DOHH2 (cell line): Measurements from ENCODE around the gene EFCAB14.

ENCODE experiments used
- H3F3A ChIP-seq: fragments of 200-600 bp; sonication (generic), shearing (Covaris generic); 2 replicates; pipeline ENCODE4 v1.6.0; 2016; ENCODE audit warnings: antibody characterized with exemption, mild to moderate bottlenecking; ENCODE audit not compliant: control insufficient read depth, insufficient read depth
- H3K27ac ChIP-seq: fragments of 200-600 bp; sonication (generic); 2 replicates; pipeline ENCODE4 v1.5.1; 2014; ENCODE audit warnings: low read depth, mild to moderate bottlenecking, low read length, moderate library complexity
- H3K27me3 ChIP-seq: fragments of 200-600 bp; sonication (generic); 2 replicates; pipeline ENCODE4 v1.6.1; 2014; ENCODE audit warnings: mild to moderate bottlenecking, low read length, mixed read lengths; ENCODE audit not compliant: control insufficient read depth
- H3K36me3 ChIP-seq: fragments of 200-600 bp; sonication (generic); 2 replicates; pipeline ENCODE4 v1.6.1; 2014; ENCODE audit warnings: mild to moderate bottlenecking, low read length, moderate library complexity, mixed read lengths; ENCODE audit not compliant: control insufficient read depth
- H3K4me1 ChIP-seq: fragments of 200-600 bp; sonication (generic); 2 replicates; pipeline ENCODE4 v1.6.1; 2014; ENCODE audit warnings: mild to moderate bottlenecking, low read length, mixed read lengths; ENCODE audit not compliant: control insufficient read depth
- H3K4me2 ChIP-seq: fragments of 200-600 bp; sonication (generic); 2 replicates; pipeline ENCODE4 v1.6.0; 2014; ENCODE audit warnings: mild to moderate bottlenecking, low read length, moderate library complexity
- H3K4me3 ChIP-seq: fragments of 200-600 bp; sonication (generic); 2 replicates; pipeline ENCODE4 v1.5.1; 2014; ENCODE audit warnings: mild to moderate bottlenecking, low read length, mixed read lengths
- H3K79me2 ChIP-seq: fragments of 200-600 bp; sonication (generic); 2 replicates; pipeline ENCODE4 v1.6.1; 2014; ENCODE audit warnings: mild to moderate bottlenecking, low read length, mixed read lengths; ENCODE audit not compliant: control insufficient read depth
- H3K9me2 ChIP-seq: fragments of 200-600 bp; sonication (generic); replicated peaks from 2 replicates; pipeline ENCODE4 v1.6.1; 2014; ENCODE audit warnings: mild to moderate bottlenecking, low read length, mixed read lengths; ENCODE audit not compliant: control insufficient read depth
- H3K9me3 ChIP-seq: fragments of 200-600 bp; sonication (generic); 2 replicates; pipeline ENCODE4 v1.6.1; 2014; ENCODE audit warnings: antibody characterized with exemption, low read length, mixed read lengths; ENCODE audit not compliant: control insufficient read depth, insufficient read depth
- H4K20me1 ChIP-seq: fragments of 200-600 bp; sonication (generic); 2 replicates; pipeline ENCODE4 v1.6.0; 2014; ENCODE audit warnings: low read depth, mild to moderate bottlenecking, antibody characterized with exemption, low read length, moderate library complexity; ENCODE audit not compliant: control insufficient read depth, insufficient read depth
- EZH2phosphoT487 ChIP-seq: fragments of 200-600 bp; sonication (generic); IDR thresholded peaks from 2 replicates; pipeline ENCODE4 v1.6.1; 2017; ENCODE audit warnings: borderline replicate concordance, mild to moderate bottlenecking, antibody characterized with exemption, low read length, moderate library complexity, mixed read lengths
- TF ChIP-seq, protein P1 (sequence below): fragments of 200-600 bp; sonication (generic); IDR thresholded peaks from one replicate; pipeline ENCODE4 v1.5.1; 2014; ENCODE audit warnings: antibody characterized with exemption, mild to moderate bottlenecking, low read depth, low read length; ENCODE audit not compliant: poor library complexity, severe bottlenecking

The EFCAB14 gene

GRCh38 chr1:46643368-46643775 is 75.5 kb downstream of the EFCAB14 start:
- no peak for TF ChIP-seq EZH2phosphoT487
- TF ChIP-seq, protein P1, sequence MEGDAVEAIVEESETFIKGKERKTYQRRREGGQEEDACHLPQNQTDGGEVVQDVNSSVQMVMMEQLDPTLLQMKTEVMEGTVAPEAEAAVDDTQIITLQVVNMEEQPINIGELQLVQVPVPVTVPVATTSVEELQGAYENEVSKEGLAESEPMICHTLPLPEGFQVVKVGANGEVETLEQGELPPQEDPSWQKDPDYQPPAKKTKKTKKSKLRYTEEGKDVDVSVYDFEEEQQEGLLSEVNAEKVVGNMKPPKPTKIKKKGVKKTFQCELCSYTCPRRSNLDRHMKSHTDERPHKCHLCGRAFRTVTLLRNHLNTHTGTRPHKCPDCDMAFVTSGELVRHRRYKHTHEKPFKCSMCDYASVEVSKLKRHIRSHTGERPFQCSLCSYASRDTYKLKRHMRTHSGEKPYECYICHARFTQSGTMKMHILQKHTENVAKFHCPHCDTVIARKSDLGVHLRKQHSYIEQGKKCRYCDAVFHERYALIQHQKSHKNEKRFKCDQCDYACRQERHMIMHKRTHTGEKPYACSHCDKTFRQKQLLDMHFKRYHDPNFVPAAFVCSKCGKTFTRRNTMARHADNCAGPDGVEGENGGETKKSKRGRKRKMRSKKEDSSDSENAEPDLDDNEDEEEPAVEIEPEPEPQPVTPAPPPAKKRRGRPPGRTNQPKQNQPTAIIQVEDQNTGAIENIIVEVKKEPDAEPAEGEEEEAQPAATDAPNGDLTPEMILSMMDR = no peak
- H3F3A ChIP-seq = no peaks in the 10 kb centered on the region
- H3K27me3 ChIP-seq = no peaks in the 10 kb centered on the region
- no peak overlapping the region for H3K4me2 ChIP-seq
- H4K20me1 ChIP-seq = no peaks in the 10 kb centered on the region
- no peaks in the 10 kb centered on the region for H3K4me1 ChIP-seq
- no peaks in the 10 kb centered on the region for H3K9me2 ChIP-seq
- no peak overlapping the region for H3K27ac ChIP-seq
- no peak overlapping the region for H3K4me3 ChIP-seq
- peaks cover 2% of the 10 kb centered on the region; the same call in 1 of the 2 replicates for H3K36me3 ChIP-seq
- no peaks in the 10 kb centered on the region for H3K9me3 ChIP-seq
- no peaks in the 10 kb centered on the region for H3K79me2 ChIP-seq

DNA sequence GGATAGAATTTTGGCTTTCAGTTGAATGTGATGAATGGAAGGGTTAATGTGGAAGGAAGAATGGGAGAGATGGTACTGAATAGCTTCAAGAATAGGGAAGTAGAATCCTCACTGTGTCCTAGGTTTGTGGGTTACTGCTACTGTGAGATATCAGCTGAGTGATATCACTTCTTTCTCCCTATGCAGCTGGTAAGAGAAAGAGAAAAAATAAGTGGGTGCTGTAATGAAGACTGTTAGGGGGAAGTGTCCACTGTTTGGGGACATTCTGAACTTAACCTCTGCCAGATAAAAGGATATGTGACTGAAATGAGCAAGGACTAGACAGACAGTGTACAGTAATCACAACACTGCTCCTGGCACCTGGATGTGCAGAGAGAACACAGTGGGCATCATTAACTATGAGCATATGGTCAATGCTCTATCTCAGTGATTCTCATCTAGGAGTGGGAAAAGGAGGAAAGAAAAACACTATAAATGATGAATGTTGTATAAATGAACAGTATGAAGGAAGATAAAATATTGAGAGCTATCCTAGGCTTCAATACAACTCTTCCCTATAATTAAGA is 76.7 kb downstream of the EFCAB14 start:
- Histone ChIP-seq H4K20me1 (no peaks in the 10 kb centered on the region), H3K4me1 (no peaks in the 10 kb centered on the region), H3K27me3 (no peaks in the 10 kb centered on the region), H3K9me2 (no peaks in the 10 kb centered on the region), H3K4me3 (no peak overlapping the region), H3K36me3 (peaks cover 2% of the 10 kb centered on the region; the same call in 1 of the 2 replicates), H3K27ac (no peak overlapping the region), H3K4me2 (no peak overlapping the region), H3K79me2 (no peaks in the 10 kb centered on the region), H3F3A (no peaks in the 10 kb centered on the region), H3K9me3 (no peaks in the 10 kb centered on the region)
- TF ChIP-seq EZH2phosphoT487 = no peak
- TF ChIP-seq, protein P1 = no peak

DNA sequence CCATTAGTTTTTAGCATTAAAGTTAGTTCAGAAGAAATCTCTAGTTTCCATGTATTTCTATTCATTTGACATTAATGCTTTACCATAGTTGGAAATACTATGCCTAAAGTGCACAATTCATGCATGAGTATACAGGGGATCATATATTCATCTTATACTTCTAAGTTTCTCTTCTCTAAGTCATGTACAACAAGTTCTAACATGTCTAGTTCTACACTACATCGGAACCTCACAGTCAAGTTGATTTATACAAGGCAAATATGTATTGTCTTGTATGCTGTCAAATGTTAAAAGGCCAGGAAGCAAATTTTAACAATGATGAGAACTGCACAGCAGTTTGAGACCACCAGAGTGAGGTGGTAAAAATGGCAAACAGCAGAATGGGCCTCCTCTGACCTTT is 79.4 kb downstream of the EFCAB14 start:
- no peak for TF ChIP-seq EZH2phosphoT487
- TF ChIP-seq, protein P1 = no peak

DNA sequence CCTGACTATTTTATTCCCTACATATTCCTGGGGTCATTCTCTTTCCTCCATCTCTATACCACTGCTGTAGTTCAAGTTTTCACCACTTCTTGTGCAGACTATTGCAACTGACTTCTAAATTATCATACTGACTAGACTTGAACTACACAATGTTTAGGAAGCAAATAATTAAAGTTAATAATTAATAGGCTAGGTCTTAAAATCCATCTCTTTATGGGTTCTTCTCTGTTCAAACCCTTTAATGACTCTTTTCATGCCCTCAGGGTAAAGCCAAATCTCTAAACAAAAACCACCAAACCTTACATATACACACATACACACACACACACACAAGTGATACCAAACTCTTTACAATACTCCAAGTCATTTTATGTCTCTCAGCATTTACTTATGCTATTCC is 80.0 kb downstream of the EFCAB14 start:
- peaks cover 20% of the 10 kb centered on the region for H3K36me3 ChIP-seq
- no peaks in the 10 kb centered on the region for H3F3A ChIP-seq
- TF ChIP-seq, protein P1 = no peak
- no peak for TF ChIP-seq EZH2phosphoT487
- H3K79me2 ChIP-seq = no peaks in the 10 kb centered on the region
- H3K4me3 ChIP-seq = no peak overlapping the region
- H3K27me3 ChIP-seq = no peaks in the 10 kb centered on the region
- H4K20me1 ChIP-seq = no peaks in the 10 kb centered on the region
- no peaks in the 10 kb centered on the region for H3K9me2 ChIP-seq
- H3K27ac ChIP-seq = no peak overlapping the region
- no peak overlapping the region for H3K4me2 ChIP-seq
- no peaks in the 10 kb centered on the region for H3K9me3 ChIP-seq
- no peaks in the 10 kb centered on the region for H3K4me1 ChIP-seq

More for the DNA sequence above, 79.4 kb downstream of the EFCAB14 start:
- Histone ChIP-seq H3K79me2 (no peaks in the 10 kb centered on the region), H4K20me1 (no peaks in the 10 kb centered on the region), H3K36me3 (peaks cover 19% of the 10 kb centered on the region), H3K9me3 (no peaks in the 10 kb centered on the region), H3K4me1 (no peaks in the 10 kb centered on the region), H3F3A (no peaks in the 10 kb centered on the region), H3K4me2 (no peak overlapping the region), H3K4me3 (no peak overlapping the region), H3K9me2 (no peaks in the 10 kb centered on the region), H3K27me3 (no peaks in the 10 kb centered on the region), H3K27ac (no peak overlapping the region)
